Peyer's patch (tissue), 4 donors: ENCODE data around the gene KRTAP10-11.

Experiments
- CTCF ChIP-seq, 6 experiments: fragments of 450-650 bp in 4 of 6; fragments of 200-600 bp in 2 of 6; sonication (generic) in 1 of 6; IDR thresholded peaks; one replicate each; pipeline ENCODE4 v1.5.1; 2017 to 2019; ENCODE audit warnings: antibody characterized with exemption in 6 of 6, mild to moderate bottlenecking in 3 of 6, moderate library complexity in 1 of 6
- POLR2A ChIP-seq, 2 donors: fragments of 450-650 bp; IDR thresholded peaks; one replicate each; pipeline ENCODE4 v1.5.1; 2017; ENCODE audit warnings: antibody characterized with exemption in 2 of 2, mild to moderate bottlenecking in 2 of 2, moderate library complexity in 2 of 2

DNA sequence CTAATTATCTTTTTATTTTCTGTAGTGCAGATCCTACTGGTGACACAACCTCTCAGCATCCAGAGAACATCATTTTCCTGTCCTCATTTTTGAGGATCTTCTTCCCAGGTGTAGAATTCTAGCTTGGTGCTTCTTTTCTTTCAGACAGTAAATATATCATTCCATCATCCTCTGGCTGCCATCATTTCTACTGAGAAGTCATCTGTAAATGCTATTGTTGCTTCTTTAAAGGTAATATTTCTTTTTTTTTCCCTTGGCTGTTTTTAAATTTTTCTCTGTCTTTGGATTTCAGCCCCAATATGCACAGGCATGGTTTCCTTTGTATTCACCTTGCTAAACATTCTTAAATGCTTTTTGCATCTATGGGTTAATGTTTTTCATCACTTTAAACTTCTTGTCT is 22.6 kb upstream of the KRTAP10-11 start:
- TF ChIP-seq POLR2A (IDR thresholded peaks at IDR 0.05), result no peak
- no peak for TF ChIP-seq CTCF (IDR thresholded peaks at IDR 0.05)
